ENCODE measurements around the gene SDR39U1. TPM values are rescaled to one million over a fixed set of nuclear protein-coding genes. Genes with fewer than 3 reads are reported as not detected.
"Not testable (repeated sequence)": the region's sequence is repeated elsewhere in the genome, so short reads cannot be mapped to it uniquely, and the experiment has no call there.

The SDR39U1 gene
- total RNA-seq, 1 donor from 2014 or later = 34.9 TPM

DNA sequence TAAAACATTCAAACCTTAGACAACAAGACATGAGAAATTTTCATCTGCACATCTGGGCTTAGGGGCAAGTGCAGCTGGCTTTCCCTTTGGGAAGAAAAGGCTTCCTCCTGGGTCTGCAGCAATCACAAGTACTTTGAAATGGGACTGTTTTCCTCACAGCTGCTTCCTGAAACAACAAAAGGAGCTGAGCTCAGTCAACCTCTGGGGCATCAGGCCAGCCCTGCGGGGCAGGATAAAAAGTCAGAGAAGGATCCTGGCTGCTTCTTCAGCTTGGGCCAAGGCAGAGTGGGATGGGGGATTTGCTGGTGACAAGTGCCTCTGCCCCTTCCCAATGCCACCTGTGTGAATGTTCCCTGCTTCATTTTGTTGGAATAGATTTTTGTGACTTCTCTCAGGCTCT, 16.2 kb upstream of the SDR39U1 start:
- DNase-seq (ENCODE audit: low spot score) = no peak
- H3K27ac Mint-ChIP-seq (ENCODE audit: unreplicated experiment) = peak overlapping the region; percentile 64
- peaks cover 28% of the 10 kb centered on the region for H3K4me1 Mint-ChIP-seq (ENCODE audit: unreplicated experiment)
- peaks cover 5% of the 10 kb centered on the region for H3K9me3 Mint-ChIP-seq (ENCODE audit: unreplicated experiment)
- peak overlapping the region; percentile 14 for H3K4me3 Mint-ChIP-seq (ENCODE audit: unreplicated experiment)
- H3K36me3 Mint-ChIP-seq (ENCODE audit: low read depth, unreplicated experiment) = peaks cover 21% of the 10 kb centered on the region
- H3K27me3 Mint-ChIP-seq (ENCODE audit: unreplicated experiment) = peaks cover 10% of the 10 kb centered on the region
- TF ChIP-seq CTCF (IDR thresholded peaks at IDR 0.05; ENCODE audit: unreplicated experiment) = no peak

- H3K4me3 Mint-ChIP-seq (ENCODE audit: unreplicated experiment) = no peak overlapping the region
- H3K36me3 Mint-ChIP-seq (ENCODE audit: low read depth, unreplicated experiment) = peaks cover 31% of the 10 kb centered on the region
- peaks cover 10% of the 10 kb centered on the region for H3K27me3 Mint-ChIP-seq (ENCODE audit: unreplicated experiment)
- peaks cover 28% of the 10 kb centered on the region for H3K4me1 Mint-ChIP-seq (ENCODE audit: unreplicated experiment)
- no peak overlapping the region for H3K27ac Mint-ChIP-seq (ENCODE audit: unreplicated experiment)
- peaks cover 12% of the 10 kb centered on the region for H3K9me3 Mint-ChIP-seq (ENCODE audit: unreplicated experiment)
- no peak for TF ChIP-seq CTCF (IDR thresholded peaks at IDR 0.05; ENCODE audit: unreplicated experiment)
- no peak for DNase-seq (ENCODE audit: low spot score)
These were observed 14.4 kb upstream of the SDR39U1 start for GRCh38 chr14:24456980-24457379.

- H3K9me3 Mint-ChIP-seq (ENCODE audit: unreplicated experiment) = peaks cover 13% of the 10 kb centered on the region
- H3K27me3 Mint-ChIP-seq (ENCODE audit: unreplicated experiment); H3K27ac Mint-ChIP-seq (ENCODE audit: unreplicated experiment); DNase-seq (ENCODE audit: low spot score); H3K4me3 Mint-ChIP-seq (ENCODE audit: unreplicated experiment); H3K4me1 Mint-ChIP-seq (ENCODE audit: unreplicated experiment): not testable (repeated sequence)
- H3K36me3 Mint-ChIP-seq (ENCODE audit: low read depth, unreplicated experiment) = peaks cover 32% of the 10 kb centered on the region
These were observed 8.3 kb upstream of the SDR39U1 start for GRCh38 chr14:24450828-24451227.

GRCh38 chr14:24443053-24443665, 583 bp upstream of the SDR39U1 start:
- Mint-ChIP-seq H3K4me3 (ENCODE audit: unreplicated experiment) (peak overlapping the region; percentile 91), H3K27ac (ENCODE audit: unreplicated experiment) (peak overlapping the region; percentile 97), H3K4me1 (ENCODE audit: unreplicated experiment) (peaks cover 18% of the 10 kb centered on the region), H3K9me3 (ENCODE audit: unreplicated experiment) (no peaks in the 10 kb centered on the region), H3K27me3 (ENCODE audit: unreplicated experiment) (peaks cover 13% of the 10 kb centered on the region), H3K36me3 (ENCODE audit: low read depth, unreplicated experiment) (peaks cover 38% of the 10 kb centered on the region)
- no peak for DNase-seq (ENCODE audit: low spot score)
- TF ChIP-seq CTCF (IDR thresholded peaks at IDR 0.05; ENCODE audit: unreplicated experiment) = no peak

DNA sequence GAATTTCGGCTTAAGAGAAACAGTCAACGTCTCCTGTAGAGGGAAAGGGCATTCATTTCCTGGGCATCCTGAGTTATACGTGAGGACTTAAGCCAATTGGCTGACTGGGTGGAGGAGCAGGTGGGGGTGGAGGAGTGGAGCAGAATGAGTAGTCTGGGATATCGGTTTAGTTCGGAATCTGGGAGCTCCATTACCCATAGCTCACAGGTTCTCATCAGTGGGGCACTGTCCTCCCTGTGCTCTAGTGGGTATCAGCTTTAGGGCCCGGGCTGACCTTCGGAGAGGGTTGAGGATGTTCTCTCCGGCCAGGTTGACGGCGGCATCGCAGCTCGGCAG, 704 bp downstream of the SDR39U1 start:
- Mint-ChIP-seq H3K27me3 (ENCODE audit: unreplicated experiment) (peaks cover 13% of the 10 kb centered on the region), H3K36me3 (ENCODE audit: low read depth, unreplicated experiment) (peaks cover 39% of the 10 kb centered on the region)
- DNase-seq (ENCODE audit: low spot score) = no peak

More for the DNA sequence above, 704 bp downstream of the SDR39U1 start:
- no peaks in the 10 kb centered on the region for H3K9me3 Mint-ChIP-seq (ENCODE audit: unreplicated experiment)
- peak overlapping the region; percentile 62 for H3K27ac Mint-ChIP-seq (ENCODE audit: unreplicated experiment)
- H3K4me1 Mint-ChIP-seq (ENCODE audit: unreplicated experiment) = peaks cover 30% of the 10 kb centered on the region
- TF ChIP-seq CTCF (IDR thresholded peaks at IDR 0.05; ENCODE audit: unreplicated experiment) = no peak
- H3K4me3 Mint-ChIP-seq (ENCODE audit: unreplicated experiment) = peak overlapping the region; percentile 91

Measured in endothelial cell (in vitro differentiated cells).